ES-I3 (cell line): Measurements from ENCODE around the gene REPS2.

Source experiments
- H3K36me3 ChIP-seq: 2 replicates; pipeline ENCODE4 v1.6.1; 2013; ENCODE audit warnings: mild to moderate bottlenecking, low read length, control low read depth, moderate library complexity; ENCODE audit not compliant: insufficient read depth
- H3K4me1 ChIP-seq: 2 replicates; pipeline ENCODE4 v1.6.1; 2013; ENCODE audit warnings: mild to moderate bottlenecking, control low read depth, low read length; ENCODE audit not compliant: insufficient read depth
- H3K9ac ChIP-seq: 2 replicates; pipeline ENCODE4 v1.6.1; 2013; ENCODE audit warnings: low read depth, mild to moderate bottlenecking, low read length, moderate library complexity
- H3K9me3 ChIP-seq: 2 replicates; pipeline ENCODE4 v1.6.1; 2013; ENCODE audit warnings: mild to moderate bottlenecking, low read length, moderate library complexity; ENCODE audit not compliant: control insufficient read depth, insufficient read depth

REPS2 gene

DNA sequence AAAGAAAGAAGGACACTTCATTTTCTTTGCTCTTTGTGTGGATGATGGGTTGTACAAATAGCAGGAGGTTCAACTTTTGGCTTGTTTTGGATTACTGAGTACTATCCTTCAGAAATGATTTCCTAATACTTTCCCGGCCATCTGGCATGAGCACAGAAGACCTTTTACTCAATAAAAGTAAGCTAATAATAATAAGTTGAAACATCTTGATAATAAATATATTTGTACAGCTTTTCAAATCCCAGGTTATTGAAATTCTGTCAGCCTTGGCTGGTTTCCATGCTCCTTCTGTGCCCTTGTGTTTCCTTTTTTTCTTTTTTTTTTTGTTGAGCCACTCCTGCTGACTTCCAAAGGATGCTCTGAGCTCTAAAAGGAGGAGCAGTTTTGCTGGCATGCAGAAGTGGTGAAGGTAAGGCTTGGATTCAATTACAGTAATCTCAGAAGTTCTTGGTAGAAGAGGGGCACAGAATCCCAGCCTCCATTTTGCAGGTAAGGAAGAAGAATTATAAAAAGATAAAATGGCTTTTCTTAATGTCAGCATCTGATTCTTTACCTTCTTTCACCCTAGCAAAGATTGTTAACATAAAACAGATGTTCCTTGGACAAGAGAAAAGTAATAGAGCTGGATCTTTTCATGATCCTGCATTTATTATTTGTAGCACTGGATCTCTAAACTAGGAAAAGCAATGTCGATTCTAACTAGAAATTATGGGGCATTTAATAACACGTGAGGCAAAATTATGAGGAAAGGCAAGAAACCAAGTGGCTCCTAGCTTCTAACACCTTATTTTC, 31.9 kb downstream of the REPS2 start:
- no peaks in the 10 kb centered on the region for H3K36me3 ChIP-seq
- no peaks in the 10 kb centered on the region for H3K4me1 ChIP-seq
- no peak overlapping the region for H3K9ac ChIP-seq
- H3K9me3 ChIP-seq, result no peaks in the 10 kb centered on the region; the same call in 1 of the 2 replicates

DNA sequence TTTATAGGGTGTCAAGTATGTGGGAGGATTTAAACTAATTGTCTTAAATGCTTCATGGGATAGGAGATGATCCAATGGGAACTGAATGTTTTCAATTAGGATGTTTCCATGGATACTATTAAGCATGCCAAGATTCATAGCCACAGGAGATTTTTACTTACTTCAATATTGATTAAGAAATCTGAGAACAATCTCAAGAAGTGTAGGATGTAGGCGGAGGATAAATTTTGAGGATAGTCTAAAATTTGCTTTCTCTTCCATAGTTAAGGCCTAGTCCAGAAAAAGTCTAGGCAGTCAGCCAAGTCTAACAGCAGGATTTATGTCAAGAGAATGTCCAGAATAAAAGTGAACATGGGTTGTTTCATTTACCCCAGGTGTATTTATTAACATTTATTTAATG, 32.8 kb downstream of the REPS2 start:
- no peaks in the 10 kb centered on the region for H3K4me1 ChIP-seq
- H3K9me3 ChIP-seq, result no peaks in the 10 kb centered on the region; the same call in 1 of the 2 replicates
- H3K36me3 ChIP-seq, result no peaks in the 10 kb centered on the region
- no peak overlapping the region for H3K9ac ChIP-seq

DNA sequence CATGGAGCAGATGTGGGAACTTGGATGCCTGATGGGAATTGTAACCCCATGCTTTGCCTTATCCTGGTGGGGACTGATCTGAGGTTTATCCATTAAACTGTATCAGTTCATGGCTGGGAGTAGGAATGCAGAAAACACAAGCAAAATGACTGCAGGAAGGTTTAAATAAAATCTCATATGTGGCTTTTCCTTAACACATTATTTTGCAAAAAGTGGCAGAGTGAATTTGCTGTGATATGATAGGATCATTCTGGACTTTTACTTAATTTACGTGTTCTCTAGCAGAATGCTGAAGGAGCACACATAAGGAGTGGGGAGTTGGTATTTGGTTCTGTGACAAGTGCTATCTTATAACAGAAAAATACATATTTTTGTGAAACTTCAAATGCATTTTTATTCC, 34.8 kb downstream of the REPS2 start:
- Histone ChIP-seq H3K4me1 (no peaks in the 10 kb centered on the region), H3K9me3 (no peaks in the 10 kb centered on the region; the same call in 1 of the 2 replicates), H3K9ac (no peak overlapping the region), H3K36me3 (no peaks in the 10 kb centered on the region)

DNA sequence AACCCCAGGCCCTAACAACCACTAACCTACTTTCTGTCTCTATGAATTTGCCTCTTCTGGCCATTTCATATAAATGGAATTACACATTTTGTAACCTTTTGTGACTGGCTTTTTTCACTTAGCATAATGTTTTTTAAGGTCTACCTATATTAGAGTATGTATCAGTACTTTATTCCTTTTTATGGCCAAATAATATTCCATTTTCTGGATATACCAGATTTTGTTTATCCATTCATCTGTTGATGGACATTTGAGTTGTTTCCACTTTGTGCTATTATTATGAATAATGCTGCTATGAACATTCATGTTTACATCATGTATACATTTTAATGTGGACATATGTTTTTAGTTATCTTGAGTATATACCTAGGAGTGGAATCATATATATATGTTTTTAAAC, 35.5 kb downstream of the REPS2 start:
- Histone ChIP-seq H3K4me1 (no peaks in the 10 kb centered on the region), H3K36me3 (no peaks in the 10 kb centered on the region), H3K9ac (no peak overlapping the region), H3K9me3 (no peaks in the 10 kb centered on the region; the same call in 1 of the 2 replicates)

DNA sequence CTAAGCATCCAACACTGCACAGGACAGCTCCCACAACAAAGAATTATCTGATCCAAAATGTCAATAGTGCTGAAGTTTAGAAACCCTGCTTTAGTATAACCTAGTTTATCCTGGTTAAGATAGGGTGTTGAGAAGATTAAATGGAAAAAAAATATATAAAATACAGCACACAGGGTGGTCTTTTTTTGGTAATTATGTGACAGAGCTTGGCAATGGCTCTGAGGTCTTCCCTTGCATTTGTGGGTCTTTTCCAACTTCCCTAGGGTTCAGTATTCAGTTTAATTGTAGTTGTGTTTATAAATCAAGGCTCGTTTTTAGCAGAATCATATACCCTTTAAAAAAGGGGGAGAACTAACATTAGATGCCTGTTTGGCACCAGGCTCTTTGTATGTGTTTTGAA, 36.6 kb downstream of the REPS2 start:
- Histone ChIP-seq H3K9ac (no peak overlapping the region), H3K4me1 (no peaks in the 10 kb centered on the region), H3K36me3 (no peaks in the 10 kb centered on the region), H3K9me3 (peaks cover 3% of the 10 kb centered on the region)

DNA sequence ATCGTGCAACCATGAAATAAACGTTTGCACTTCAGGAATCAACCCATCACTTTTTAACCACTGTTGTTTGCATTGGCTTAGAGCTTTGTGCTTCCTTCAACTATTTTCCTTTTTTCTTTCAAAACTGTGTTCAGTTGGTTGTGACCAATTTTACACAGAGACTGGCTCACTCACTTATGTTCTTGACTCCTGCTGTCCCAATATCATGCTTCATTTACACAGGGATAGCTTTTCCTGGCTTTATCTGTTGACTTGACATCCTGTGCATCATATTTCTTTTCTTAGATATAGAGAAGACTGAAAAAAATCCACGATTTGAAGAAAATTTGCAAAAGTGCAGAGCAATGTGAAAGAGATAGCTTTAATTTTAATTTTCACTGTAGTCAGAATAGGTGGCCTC, 38.8 kb downstream of the REPS2 start:
- Histone ChIP-seq H3K36me3 (no peaks in the 10 kb centered on the region), H3K9me3 (peaks cover 3% of the 10 kb centered on the region), H3K9ac (no peak overlapping the region), H3K4me1 (no peaks in the 10 kb centered on the region)

DNA sequence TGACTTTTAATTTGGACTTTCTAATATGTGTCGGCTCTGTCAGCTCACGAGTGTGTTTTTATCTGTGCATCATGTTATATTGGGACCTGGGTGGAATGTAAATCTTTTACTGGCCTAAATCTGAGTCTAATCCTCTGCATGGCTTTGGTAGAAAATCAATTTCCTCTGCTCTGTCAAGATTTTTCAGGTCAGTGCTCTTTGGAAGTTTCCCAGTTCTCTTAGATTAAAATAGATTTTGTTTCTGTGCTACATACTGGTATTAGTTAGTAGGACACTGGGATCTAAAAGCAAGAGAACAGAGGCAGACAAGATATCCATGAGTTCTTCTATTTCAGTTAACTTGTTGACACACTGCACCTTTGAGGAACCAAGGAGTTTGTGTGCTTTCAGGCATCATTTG, 39.7 kb downstream of the REPS2 start:
- H3K4me1 ChIP-seq, result no peaks in the 10 kb centered on the region
- H3K9me3 ChIP-seq, result peaks cover 3% of the 10 kb centered on the region
- H3K9ac ChIP-seq, result no peak overlapping the region
- H3K36me3 ChIP-seq, result no peaks in the 10 kb centered on the region

DNA sequence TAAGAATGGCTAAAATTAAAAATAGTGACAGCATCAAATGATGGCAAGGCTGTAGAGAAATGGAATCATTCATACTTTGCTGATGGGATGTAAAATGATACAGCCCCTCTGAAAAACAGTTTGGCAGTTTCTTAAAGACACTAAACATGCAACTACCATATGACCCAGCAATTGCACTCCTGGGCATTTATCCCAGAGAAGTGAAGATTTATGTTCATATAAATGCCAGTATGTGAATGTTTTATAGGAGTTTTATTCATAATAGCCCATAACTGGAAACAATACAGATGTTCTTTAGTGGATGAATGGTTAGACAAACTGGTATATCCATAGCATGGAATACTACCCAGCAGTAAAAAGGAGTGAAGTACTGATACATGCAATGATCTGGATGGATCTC, 43.3 kb downstream of the REPS2 start:
- Histone ChIP-seq H3K36me3 (no peaks in the 10 kb centered on the region), H3K9me3 (peaks cover 3% of the 10 kb centered on the region; the same call in 1 of the 2 replicates), H3K4me1 (peaks cover 3% of the 10 kb centered on the region), H3K9ac (no peak overlapping the region)

DNA sequence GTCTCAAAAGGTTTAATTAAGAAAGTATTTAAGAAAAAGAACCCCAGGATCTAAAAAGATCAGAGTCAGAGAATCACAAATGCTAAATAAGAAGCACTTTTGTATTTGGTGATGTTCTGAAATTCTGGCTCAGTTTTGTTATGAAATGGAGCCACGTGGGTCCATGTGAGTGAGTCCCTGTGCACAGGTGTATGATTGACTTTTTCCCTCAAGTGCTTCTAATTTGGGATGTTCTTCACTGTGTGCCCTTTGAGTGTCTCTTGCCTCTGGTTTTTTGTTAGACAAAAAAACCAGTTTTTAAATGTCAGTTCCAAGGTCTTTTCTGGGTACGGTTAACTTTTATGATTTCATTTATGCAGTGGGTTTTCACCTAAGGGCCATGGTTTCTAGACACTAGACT, 44.4 kb downstream of the REPS2 start:
- no peak overlapping the region for H3K9ac ChIP-seq
- H3K4me1 ChIP-seq, result peaks cover 4% of the 10 kb centered on the region
- no peaks in the 10 kb centered on the region for H3K36me3 ChIP-seq
- H3K9me3 ChIP-seq, result peaks cover 3% of the 10 kb centered on the region; the same call in 1 of the 2 replicates

DNA sequence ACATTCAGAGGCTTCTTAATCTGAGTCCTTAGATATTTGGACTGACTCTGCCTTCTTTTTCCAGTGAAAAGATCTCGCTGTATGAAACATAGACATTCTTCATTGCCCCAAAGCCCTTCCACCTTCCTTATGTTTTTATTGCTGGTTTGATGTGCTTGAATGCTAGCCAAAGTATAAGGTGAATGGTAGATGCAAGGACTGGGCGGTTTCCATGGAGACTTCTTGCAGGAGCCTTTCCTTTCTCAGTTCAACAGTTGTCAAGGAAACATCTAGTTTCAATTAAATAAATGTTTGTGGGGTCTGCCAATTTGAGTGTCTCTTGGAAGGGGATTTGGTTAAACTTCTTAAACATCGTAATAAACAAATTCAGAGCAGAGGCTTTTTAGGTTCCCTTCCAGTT, 46.0 kb downstream of the REPS2 start:
- H3K36me3 ChIP-seq, result no peaks in the 10 kb centered on the region
- peaks cover 3% of the 10 kb centered on the region; the same call in 1 of the 2 replicates for H3K9me3 ChIP-seq
- H3K4me1 ChIP-seq, result peaks cover 4% of the 10 kb centered on the region
- H3K9ac ChIP-seq, result no peak overlapping the region

DNA sequence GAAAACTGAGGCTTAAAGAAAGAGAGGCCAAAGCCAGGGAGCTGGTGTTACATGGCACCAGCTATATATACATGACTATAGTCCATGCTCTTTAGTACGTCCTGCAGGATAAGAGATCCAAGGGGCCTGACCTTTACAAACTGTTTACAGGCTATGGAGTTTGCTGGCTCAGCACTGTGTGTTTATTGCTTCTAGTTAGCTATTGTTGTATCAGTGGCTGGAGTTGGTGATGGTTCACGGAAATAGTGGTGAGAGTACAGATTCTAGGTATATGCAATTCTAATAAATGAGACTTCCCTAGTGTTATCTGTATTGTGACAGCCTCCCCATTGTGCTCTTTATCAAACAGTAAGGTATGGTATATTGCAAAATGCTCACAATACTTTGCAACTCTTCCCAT, 46.5 kb downstream of the REPS2 start:
- Histone ChIP-seq H3K9me3 (0 out of 2 replicates have a peak, but pooled peaks cover under 1% of the 10 kb centered on the region), H3K9ac (no peak overlapping the region), H3K36me3 (no peaks in the 10 kb centered on the region), H3K4me1 (peaks cover 4% of the 10 kb centered on the region)

DNA sequence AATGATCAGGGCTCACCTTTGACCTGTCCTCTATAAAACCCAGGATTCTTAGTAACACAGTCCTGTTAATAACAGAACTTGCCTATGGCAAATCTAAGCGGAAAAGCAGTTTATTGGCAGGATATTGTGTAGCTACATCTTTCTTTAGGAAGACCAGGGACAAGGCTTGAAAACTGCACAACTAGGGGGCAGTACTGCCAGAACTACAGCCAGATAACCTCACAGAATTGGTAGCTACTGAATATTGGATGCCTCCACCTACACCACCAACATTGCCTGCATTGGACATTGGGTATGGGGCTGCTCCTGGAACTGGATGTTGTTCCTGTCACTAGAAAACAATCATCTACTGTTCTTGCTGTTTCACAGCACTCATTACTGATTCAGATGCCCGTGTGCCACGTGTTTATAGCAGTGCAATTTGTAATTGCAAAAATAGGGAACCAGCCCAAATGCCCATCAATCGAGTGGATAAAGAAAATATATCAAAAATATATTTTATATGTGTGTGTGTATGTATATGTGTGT, 47.4 kb downstream of the REPS2 start:
- peaks cover 4% of the 10 kb centered on the region for H3K4me1 ChIP-seq
- H3K36me3 ChIP-seq, result no peaks in the 10 kb centered on the region
- H3K9me3 ChIP-seq, result no peaks in the 10 kb centered on the region
- no peak overlapping the region for H3K9ac ChIP-seq

DNA sequence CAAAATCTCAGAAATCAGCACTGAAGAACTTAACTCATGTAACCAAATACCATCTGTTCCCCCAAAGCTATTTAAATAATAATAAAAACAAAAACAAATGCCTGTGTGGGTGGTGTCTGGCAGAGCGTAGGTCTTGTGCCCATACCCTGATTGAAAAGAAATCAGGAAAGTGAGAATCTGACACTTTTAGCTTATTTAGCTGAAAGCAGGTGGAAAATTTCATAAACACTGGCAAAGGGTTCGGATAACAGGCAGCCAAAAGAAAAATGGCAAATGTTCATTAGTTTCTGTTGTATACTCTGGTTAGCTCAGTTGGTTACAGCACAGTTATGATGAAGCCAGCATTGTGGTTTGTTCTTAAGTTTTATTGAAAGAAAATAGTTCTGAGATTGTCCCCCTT, 48.3 kb downstream of the REPS2 start:
- no peak overlapping the region for H3K9ac ChIP-seq
- H3K9me3 ChIP-seq, result no peaks in the 10 kb centered on the region
- peaks cover 4% of the 10 kb centered on the region for H3K4me1 ChIP-seq
- H3K36me3 ChIP-seq, result no peaks in the 10 kb centered on the region

DNA sequence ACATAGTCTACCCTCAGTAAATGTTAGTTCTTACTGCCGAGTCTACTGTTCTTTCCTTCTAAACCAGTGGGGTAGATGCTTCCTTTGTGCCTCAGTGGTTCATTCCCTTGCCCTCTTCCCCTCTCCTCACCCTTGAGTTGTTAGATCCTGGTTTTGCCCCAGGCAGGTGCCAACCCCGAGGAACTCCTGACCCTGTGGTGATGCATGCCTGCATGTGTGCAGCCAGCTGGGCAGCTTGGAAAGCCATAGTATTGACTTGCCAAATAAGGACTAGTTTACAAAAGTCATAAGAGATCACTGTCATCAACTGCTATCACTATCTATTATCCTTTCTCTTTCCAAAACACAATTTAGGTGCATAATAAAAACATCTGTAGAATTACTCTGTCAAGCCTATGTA, 50.9 kb downstream of the REPS2 start:
- H3K4me1 ChIP-seq, result peaks cover 4% of the 10 kb centered on the region
- H3K9me3 ChIP-seq, result no peaks in the 10 kb centered on the region
- no peak overlapping the region for H3K9ac ChIP-seq
- no peaks in the 10 kb centered on the region for H3K36me3 ChIP-seq

DNA sequence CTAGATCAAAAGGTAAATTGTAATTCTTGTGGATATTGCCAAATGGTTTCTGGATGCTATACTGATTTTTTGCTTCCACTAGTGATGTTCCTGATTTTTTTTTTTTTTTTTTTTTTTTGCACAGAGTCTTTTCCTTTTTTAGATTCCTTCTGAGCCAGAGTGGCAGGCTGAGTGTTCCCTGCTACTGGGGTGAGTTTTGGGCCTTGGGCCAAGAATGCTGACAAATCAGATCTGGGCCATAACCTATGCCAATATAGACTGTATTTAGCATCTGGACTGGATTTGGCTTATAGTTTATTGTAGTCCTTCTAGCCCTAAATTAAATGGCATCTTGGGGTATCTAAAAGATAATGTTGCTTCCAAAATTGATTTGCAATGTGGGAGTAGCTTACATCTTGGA, 52.8 kb downstream of the REPS2 start:
- Histone ChIP-seq H3K9me3 (no peaks in the 10 kb centered on the region), H3K36me3 (no peaks in the 10 kb centered on the region), H3K9ac (no peak overlapping the region), H3K4me1 (peaks cover 4% of the 10 kb centered on the region)
